ENCODE results near the gene RBM12.

DNA sequence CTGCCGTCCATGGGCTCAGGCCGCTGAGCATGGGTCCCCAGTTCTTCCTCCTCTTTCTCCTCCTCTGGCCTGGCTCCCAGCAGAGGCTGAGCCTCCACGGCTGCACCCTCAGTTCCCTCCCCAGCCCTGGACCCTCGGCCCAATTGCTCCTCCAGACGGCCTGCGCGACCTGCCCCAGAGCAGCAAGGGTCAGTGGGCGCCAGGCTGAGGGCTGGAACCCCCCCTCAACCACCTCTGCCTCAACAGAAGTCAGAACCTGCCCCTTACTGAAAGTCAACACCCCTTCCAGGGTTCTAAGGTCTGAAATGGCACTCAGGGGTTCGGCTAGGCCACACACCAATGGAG, 65.0 kb downstream of the RBM12 start:
- TF ChIP-seq POLR2A (IDR thresholded peaks at IDR 0.05; ENCODE audit: low read length) (no peak), GATA1 (IDR thresholded peaks at IDR 0.05; ENCODE audit: low read depth, low read length) (no peak)
